Karpas-422 (cell line): ENCODE results near the gene TPD52L3. TPM values are rescaled to one million over a fixed set of nuclear protein-coding genes. Genes with fewer than 3 reads are reported as not detected.

Experiments used
- total RNA-seq: library from RNA; depleted of rRNA; stranded (reverse); fragments of >200 nt; shearing (Covaris generic); gene quantifications from 2 replicates; pipeline ENCODE4 v1.2.3, GENCODE V29; 2014; ENCODE audit warnings: low replicate concordance; rRNA removed

TPD52L3 gene
- total RNA-seq, 1 experiment from 2014 or later, result not detected

Other genes starting within 250 kb of the TPD52L3 start
- gene IL33, start 112.6 kb upstream of the TPD52L3 start, total RNA-seq, result not detected in 2 replicates
- gene UHRF2, start 84.8 kb downstream of the TPD52L3 start, total RNA-seq, result 45.4 and 85.5 TPM in 2 replicates